Measurements from ENCODE around the gene PIGH.

DNA sequence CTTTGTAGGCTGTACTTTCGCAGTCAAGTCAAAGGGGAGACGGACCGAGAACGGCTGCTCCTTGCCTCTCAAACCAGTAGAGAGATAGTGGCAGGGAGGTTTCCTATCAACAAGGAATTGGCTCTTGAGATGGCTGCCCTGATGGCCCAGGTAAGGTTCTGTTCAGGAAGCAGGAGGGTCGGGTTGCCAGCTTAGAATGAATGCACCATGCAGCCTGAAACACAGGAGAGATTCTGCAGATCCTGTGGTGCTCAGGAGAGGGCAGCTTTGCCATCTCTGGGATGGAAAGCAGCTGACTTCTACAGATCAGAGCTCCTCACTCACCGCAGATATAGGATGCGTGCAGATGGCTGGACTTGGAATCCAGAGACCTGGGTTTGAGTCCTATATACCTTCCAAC is 18.0 kb downstream of the PIGH start:
- TF ChIP-seq POLR2A (IDR thresholded peaks at IDR 0.05): no peak
- TF ChIP-seq, protein P1, sequence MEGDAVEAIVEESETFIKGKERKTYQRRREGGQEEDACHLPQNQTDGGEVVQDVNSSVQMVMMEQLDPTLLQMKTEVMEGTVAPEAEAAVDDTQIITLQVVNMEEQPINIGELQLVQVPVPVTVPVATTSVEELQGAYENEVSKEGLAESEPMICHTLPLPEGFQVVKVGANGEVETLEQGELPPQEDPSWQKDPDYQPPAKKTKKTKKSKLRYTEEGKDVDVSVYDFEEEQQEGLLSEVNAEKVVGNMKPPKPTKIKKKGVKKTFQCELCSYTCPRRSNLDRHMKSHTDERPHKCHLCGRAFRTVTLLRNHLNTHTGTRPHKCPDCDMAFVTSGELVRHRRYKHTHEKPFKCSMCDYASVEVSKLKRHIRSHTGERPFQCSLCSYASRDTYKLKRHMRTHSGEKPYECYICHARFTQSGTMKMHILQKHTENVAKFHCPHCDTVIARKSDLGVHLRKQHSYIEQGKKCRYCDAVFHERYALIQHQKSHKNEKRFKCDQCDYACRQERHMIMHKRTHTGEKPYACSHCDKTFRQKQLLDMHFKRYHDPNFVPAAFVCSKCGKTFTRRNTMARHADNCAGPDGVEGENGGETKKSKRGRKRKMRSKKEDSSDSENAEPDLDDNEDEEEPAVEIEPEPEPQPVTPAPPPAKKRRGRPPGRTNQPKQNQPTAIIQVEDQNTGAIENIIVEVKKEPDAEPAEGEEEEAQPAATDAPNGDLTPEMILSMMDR (IDR thresholded peaks at IDR 0.05): no peak

Measured in tibial nerve (tissue), 3 donors.